HG03439 (cell line): ENCODE data around the gene CLEC2D.
"Not testable (repeated sequence)": the region's sequence is repeated elsewhere in the genome, so short reads cannot be mapped to it uniquely, and the experiment has no call there.

ENCODE experiments used
- ATAC-seq: cut with Tn5 transposase; IDR thresholded peaks from one replicate; pipeline ENCODE4 v1.9.1; 2021; ENCODE audit warnings: mild to moderate bottlenecking, moderate library complexity; ENCODE audit not compliant: unreplicated experiment

Gene CLEC2D

GRCh38 chr12:9669534-9669933 lies at the start of gene CLEC2D:
TSS of gene CLEC2D (plus strand) at chr12:9669713. CDS start at chr12:9669735, 22 bp downstream.
- ATAC-seq, result peak; percentile 34

GRCh38 chr12:9625019-9625418 lies 44.5 kb upstream of the CLEC2D start:
- ATAC-seq, result no peak

- no peak for ATAC-seq
Measured at GRCh38 chr12:9626291-9626690, 43.2 kb upstream of the CLEC2D start.

DNA sequence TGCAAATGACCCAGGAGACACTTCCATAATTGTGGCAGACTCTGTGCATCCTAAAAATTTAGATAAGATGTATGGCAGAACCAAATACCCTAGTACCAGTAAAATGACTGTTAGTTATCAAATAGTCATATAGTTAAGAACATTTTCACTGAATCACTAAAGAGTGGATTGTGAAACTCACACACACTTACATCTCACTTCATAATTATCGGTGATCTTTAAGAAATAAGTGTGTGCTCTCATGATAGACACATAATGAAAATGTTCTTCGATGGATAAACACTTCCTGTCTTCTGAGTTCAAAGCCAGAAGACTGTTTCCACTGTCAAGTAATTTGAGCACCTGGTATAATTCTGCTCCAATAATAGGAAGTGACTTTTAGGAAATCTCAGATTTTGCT lies 42.7 kb upstream of the CLEC2D start:
- no peak for ATAC-seq

GRCh38 chr12:9632766-9633165 lies 36.7 kb upstream of the CLEC2D start:
- no peak for ATAC-seq

DNA sequence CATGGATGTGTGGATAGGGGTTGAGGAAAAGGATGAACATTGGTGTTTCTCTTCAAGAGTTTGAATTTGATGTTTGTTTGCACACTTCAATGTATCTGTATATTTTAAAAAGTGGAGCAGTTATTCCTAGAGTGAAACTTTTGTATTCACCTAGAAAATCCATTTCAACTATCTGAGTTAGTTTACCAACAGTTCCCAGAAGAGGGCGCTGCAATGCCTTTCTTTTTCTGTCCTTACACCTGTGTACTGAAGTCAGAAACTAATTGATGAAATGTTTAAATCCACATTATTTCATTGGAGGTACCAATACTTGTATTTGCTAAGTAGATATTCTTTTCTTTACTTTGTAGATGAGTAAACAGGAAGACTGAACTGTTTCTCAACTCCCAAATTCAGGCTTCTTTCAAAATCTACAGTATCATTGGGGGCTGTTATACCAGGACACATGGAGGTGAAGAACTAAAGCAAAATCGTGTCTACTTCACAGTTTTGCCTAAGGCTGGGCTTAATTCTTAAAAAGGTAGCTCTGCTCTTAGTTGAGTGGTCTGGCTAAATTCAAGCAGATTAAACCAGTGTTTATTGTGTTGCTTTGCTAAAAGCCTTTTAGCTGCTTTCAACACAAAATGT lies 35.2 kb upstream of the CLEC2D start:
- ATAC-seq, result peak; percentile 76

DNA sequence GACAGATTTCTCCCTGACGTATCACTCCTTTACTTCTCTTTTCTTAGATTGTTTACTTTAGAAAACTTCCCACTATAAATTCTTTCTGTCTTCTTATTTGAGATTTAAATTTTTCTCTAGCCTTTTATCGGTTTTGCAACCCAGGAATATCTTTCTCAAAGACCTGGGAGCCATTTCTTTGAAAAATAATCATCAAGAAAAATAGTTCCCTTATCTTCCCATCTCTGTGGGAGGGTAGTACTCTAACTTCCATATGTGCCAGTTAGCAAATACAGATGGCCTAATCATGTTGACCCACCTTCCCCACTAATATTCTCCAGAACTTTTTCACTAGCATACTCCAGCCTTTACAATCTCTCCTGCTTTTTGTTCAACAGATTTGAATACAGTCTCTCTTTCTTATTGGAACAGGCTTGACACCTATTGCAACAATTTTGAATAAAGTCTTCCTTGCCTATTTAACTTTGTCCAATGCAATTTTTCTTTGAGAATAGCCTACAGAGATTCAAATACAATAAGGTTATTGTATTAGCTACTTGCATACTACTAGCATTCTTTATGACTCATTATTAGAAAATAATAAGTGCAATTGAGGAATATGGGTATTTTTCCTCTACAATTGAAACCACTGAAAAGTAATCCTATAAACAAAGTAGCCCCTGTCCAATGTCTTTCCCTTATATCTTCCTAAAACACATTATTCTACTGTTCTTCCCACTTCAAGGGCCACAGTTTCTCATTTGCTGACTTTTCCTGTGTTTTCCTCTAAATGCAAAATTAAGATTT lies 34.4 kb upstream of the CLEC2D start:
- no peak for ATAC-seq

DNA sequence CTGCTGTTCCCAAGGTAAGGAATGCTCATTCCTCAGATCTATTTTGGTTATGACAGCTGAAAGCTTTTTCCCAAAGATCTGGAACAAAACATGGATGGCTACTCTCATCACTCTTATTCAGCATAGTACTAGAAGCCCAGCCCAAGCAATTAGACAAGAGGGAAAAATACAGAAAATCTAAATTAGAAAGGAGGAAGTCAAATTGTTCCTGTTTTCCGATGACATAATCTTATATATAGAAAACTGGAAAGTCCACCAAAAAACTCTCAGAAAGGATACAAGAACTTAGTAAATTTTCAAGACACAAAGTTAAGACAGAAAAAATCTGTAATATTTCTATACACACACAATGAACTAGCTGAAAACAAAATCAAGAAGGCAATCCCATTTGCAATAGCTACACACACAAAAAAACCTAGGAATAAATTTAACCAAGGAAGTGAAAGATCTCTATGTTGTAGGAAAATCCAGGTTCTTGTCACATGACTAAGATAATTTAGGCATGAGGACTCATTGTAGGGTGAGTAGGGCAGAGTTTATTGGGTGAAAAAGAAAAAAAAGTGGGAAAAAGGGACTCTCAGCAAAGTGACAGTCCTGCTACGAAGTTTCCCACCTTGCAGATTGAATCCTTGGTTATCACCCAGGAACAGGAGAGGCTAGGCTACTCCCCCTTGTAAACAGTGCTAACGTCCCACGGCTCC lies 33.2 kb upstream of the CLEC2D start:
- no peak for ATAC-seq

DNA sequence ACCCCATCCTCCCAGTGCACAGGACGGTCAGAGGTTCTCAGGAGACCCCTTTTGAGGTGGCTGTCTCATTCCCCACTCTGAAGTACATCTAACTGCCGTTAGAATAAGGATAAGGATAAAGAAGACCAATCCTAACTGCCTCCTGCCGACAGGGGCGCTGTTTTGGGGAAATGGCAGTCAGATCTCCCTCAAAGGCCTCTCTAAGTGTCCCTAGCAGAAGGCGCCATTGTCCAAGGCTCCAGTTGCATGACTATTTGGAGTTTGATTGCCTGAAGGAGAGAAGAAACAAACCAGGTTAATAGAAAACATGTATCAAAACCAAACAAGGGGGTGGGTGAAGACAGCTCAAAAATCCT lies 32.7 kb upstream of the CLEC2D start:
- no peak for ATAC-seq

DNA sequence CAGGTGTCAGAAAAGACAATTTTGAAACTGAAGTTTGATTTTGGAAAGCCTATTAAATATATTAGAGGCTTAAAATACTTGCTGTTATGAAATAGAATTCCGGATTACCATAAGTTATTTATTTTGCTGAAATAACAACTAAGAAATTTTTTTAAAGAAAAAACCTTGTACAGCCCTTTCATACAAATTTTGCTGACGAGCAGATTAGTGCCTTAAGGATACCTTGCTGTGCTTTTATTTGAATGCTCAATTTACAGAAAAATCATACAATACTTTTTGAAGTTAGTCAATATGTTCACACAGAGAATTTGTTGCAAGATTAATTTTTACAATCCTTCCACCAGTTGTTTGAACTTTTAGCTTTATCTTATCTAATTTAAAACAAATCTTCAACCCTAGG lies 29.5 kb upstream of the CLEC2D start:
- ATAC-seq, result no peak

DNA sequence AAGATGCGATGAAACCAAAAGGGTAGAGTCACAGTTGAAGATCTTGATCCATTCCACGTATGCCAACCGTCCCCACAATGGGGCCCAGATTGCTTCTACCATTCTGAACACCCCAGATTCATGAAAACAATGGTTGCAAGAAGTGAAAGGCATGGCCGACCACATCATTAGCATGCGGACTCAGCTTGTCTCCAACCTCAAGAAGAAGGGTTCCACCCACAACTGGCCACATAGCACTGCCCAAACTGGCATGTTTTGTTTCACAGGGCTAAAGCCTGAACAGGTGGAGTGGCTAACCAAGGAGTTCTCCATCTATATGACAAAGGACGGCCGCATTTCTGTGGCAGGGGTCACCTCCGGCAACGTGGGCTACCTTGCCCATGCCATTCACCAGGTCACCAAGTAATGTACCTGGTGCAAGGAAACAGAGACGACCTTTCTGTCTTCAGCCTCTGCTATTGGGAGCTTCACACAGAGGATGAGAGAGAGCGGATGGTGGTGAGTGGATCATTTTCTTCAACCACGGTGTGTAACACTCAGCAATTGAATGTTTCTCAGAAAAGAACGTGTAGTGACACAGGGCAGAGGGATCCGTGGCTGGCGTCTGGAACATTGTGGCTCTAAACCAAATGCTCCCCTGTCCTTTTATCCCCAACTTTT lies 26.8 kb upstream of the CLEC2D start:
- ATAC-seq, result no peak

DNA sequence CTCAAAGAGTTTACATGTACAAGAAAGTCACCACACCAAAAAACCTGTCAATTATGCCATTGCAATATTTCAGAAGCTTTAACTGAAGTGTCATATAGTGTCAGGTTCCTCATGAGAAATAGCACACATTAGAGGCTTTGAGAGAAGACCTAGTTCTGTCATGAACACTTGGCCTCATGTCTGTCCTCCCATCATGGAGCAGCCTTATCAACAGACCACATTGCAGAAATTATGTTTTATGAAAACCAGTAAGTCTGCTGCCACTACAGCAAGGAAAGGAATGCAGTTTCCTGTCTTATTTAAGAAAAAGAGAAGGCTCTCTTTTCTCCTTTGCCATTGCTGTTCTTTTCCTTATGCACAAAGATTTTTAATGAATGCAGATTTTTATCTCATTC lies 26.2 kb upstream of the CLEC2D start:
- no peak for ATAC-seq

DNA sequence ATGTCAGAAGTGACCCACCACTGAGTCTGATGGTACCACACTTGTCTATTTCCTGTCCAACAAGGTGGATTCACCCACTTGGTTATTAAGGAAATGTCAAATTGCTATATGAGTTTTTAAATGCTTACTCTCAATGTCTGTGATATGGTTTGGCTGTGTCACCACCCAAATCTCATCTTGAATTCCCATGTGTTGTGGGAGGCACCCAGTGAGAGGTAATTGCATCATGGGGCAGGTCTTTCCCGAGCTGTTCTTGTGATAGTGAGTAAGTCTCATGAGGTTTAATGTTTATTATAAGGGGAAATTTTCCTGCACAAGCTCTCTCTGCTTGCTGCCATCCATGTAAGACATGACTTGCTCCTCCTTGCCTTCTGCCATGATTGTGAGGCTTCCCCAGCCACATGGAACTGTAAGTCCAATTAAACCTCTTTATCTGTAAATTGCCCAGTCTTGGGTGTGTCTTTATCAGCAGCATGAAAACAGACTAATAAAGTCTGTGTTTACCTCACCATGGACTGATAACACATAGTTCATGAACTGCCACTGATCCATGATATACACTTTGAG lies 24.4 kb upstream of the CLEC2D start:
- not testable (repeated sequence) for ATAC-seq

GRCh38 chr12:9646794-9647781 lies 22.4 kb upstream of the CLEC2D start:
- ATAC-seq, result no peak

DNA sequence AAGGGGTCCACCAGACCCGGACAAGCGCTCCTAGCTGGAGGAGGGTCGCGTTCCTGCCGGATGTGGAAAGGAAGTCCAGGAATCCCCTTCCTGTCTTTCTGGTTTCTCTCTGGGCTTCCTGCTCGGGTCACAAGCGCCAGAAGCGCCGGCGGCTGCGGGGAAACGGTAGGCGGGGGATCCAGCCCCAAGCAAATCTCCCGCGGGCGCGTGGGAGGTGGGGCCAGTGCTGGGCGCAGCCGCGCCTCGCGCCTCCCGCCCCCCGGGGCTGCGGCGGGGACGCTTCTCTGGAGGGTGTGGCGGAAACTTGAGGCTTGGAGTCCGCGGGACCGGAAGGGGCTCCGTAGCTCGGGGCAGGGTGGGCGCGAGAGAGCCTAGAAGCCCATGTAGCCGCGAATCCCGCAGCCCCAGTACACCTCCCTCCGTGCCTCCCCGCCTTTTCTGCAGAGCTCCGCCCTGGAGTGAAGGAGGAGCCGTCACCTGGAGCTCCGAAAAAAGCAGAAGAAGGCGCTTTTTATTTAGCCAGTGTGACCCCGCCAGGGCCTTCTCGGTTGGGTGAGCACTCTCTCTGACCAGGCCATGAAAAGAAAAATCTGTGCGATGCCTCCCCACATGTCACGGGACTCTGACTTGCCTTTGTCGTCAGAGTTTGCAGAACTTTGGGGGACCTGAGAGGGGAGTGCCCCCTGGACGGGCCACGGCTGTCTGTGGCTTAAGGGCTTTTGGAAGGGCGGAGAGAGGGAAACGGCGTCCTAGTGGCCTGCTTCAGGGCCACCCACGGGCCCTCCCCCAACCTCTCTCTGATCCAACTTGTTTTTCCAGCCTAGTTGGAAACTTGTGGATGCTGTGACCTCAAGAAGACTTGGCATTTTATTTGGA lies 21.4 kb upstream of the CLEC2D start:
- peak; percentile 63 for ATAC-seq

GRCh38 chr12:9648701-9649531 lies 20.6 kb upstream of the CLEC2D start:
- no peak for ATAC-seq

DNA sequence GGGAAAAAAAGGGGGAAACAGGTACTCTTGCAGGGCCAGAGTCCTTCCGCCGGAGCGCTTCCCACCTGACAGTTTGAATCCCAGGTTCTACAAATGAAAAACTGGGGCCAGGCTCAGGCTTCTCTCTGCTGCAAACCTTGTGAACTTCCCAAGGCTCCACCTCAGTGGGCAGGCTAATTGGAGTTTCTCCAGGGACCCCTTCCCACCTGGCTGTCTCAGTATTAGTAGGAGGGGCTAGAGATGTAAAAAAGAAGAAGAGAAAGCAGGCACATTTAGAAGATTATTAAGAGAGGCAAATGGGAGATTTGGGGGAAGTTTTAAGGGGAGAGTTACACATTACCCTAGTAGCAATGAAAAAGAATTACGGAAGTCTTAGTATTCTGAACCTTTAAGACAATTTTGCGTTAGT lies 20.0 kb upstream of the CLEC2D start:
- no peak for ATAC-seq

- no peak for ATAC-seq
Measured at GRCh38 chr12:9650151-9650576, 19.3 kb upstream of the CLEC2D start.
